HEK293T (cell line): ENCODE data around the gene UNG.

Source experiments
- ARNT ChIP-seq: fragments of 450-650 bp; IDR thresholded peaks from 2 replicates; pipeline ENCODE4 v1.6.1; 2017; ENCODE audit warnings: mild to moderate bottlenecking
- BHLHE40 ChIP-seq: fragments of 450-650 bp; IDR thresholded peaks from 2 replicates; pipeline ENCODE4 v1.6.1; 2016; ENCODE audit warnings: mild to moderate bottlenecking, moderate library complexity, borderline replicate concordance
- FOXM1 ChIP-seq: fragments of 450-650 bp; IDR thresholded peaks from 2 replicates; pipeline ENCODE4 v1.6.1; 2017; ENCODE audit warnings: mild to moderate bottlenecking, borderline replicate concordance
- HDGF ChIP-seq: fragments of 450-650 bp; IDR thresholded peaks from 2 replicates; pipeline ENCODE4 v1.6.1; 2017; ENCODE audit warnings: antibody characterized with exemption, borderline replicate concordance
- L3MBTL2 ChIP-seq: fragments of 450-650 bp; conservative IDR thresholded peaks from 2 replicates; pipeline ENCODE4 v1.6.1; 2016; ENCODE audit warnings: mild to moderate bottlenecking
- LEF1 ChIP-seq: fragments of 450-650 bp; IDR thresholded peaks from 2 replicates; pipeline ENCODE4 v1.6.1; 2017; ENCODE audit warnings: mild to moderate bottlenecking, borderline replicate concordance
- NFRKB ChIP-seq: fragments of 450-650 bp; IDR thresholded peaks from 2 replicates; pipeline ENCODE4 v1.6.1; 2016; ENCODE audit warnings: mild to moderate bottlenecking, moderate library complexity
- SP1 ChIP-seq: fragments of 450-650 bp; IDR thresholded peaks from 2 replicates; pipeline ENCODE4 v1.6.1; 2017
- SUZ12 ChIP-seq: fragments of 450-650 bp; IDR thresholded peaks from 2 replicates; pipeline ENCODE4 v1.6.1; 2016; ENCODE audit warnings: mild to moderate bottlenecking
- TARDBP ChIP-seq: fragments of 450-650 bp; IDR thresholded peaks from 2 replicates; pipeline ENCODE4 v1.6.1; 2016
- ZNF384 ChIP-seq: fragments of 450-650 bp; IDR thresholded peaks from 2 replicates; pipeline ENCODE4 v1.6.1; 2016

DNA sequence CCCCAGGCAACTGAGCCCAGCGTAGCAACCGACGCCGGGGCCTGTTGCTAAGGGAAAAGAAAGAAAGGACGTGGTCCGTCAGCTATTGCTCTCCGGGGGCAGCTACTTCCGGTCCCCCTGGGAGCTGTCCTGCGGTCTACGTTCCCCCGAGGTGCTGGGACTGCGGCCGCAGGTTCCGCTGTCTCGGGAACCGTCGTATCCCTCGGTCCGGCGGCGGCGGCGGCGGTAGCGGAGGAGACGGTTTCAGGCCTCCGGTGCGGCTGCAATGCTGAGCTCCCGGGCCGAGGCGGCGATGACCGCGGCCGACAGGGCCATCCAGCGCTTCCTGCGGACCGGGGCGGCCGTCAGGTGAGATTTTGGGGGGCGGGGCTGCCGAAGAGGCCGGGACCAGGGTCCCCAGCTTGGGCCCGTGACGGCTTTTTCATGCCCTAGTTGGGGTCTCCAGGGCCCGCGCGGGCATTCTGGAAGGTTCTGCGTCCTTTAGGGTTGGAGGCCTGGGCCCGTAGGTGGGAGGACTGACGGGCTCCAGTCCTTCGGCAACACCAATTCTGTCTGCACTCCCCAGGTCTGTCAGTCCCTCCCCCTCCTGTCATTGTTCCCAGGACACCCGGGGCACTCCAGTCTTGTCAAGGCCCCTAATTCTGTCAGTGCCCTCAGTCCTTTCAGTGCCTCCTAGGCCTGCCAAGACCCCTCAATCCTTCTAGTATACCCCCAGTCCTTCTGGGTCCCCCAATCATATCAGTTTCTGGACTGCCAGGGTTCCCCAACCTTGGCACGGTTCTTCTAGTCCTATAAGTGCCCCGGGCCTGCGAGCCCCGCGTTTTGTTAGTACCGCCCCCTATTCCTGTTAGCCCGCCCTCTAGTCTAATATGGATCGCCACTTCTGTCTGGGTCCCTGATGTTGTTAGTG is 44.7 kb upstream of the UNG start, which contains the start of gene USP30:
- TF ChIP-seq SUZ12: no peak
- TF ChIP-seq SP1: no peak
- TF ChIP-seq ARNT: peak; percentile 70; the same call in 1 of the 2 replicates
- TF ChIP-seq LEF1: no peak
- no peak for TF ChIP-seq BHLHE40
- peak; percentile 77 for TF ChIP-seq FOXM1
- no peak for TF ChIP-seq NFRKB
- no peak for TF ChIP-seq HDGF
- no peak for TF ChIP-seq ZNF384
- 0 out of 2 replicates have a peak, but pooled peaks have one; percentile 23 for TF ChIP-seq L3MBTL2
- TF ChIP-seq TARDBP: no peak
